GM19240 (cell line): ENCODE results near the gene ADSS1.
A peak's percentile ranks its signal among the peaks of the same experiment; 100 is the strongest.

Source experiments
- DNase-seq: peaks from one replicate; pipeline ENCODE4 v3.0.0; 2011; ENCODE audit warnings: low spot score; ENCODE audit not compliant: insufficient read length

ADSS1 gene

DNA sequence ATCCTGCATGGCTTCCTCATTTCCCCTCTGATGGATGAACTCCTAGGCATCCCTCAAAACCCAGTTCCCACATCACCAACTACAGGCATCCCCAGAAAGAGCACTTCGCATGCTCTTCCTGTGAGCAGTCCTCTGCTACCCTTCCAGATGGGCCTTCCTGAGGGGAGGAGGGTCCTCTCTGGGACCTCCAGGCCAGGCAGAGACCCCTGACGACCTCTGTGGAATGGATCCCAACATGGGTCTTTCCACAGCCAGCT is 69.6 kb downstream of the ADSS1 start:
- DNase-seq: no peak

DNA sequence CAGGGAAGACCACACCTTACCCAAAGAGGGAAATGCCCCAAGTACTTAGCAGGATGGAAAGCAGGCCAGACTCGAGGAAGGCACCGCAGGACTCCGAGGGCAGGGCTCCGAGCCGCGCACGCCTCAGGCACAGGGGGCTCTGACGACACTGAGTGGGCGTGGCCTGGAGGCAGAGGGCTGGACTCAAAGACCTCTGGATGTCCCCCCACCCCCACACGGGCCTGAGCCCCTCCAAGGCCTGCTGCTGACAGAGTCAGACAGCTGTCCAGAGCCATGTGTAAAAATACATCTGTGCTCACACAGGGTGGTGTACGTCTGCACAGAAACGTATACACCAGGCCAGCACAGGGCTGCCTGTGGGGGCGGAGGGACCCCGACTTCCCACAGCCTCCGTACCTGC is 70.1 kb downstream of the ADSS1 start:
- DNase-seq: peak; percentile 71

DNA sequence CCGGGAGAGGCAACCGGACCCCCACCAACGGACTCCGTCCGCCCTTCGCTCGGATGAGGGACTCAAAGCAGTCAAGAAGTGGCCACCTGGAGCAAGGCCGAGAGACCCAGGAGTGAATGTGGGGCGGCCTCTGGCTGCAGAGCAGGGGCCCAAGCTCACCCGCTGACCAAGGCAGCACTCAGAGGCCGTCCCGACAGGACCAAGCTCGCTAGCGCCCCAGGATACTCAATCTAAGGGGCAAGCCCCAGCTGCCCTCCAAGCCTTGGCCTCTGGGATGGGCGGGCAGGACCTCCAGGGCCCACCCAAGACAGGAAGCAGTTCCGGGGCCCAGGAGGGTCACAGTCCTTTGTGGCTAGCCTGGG is 70.6 kb downstream of the ADSS1 start:
- DNase-seq: no peak

DNA sequence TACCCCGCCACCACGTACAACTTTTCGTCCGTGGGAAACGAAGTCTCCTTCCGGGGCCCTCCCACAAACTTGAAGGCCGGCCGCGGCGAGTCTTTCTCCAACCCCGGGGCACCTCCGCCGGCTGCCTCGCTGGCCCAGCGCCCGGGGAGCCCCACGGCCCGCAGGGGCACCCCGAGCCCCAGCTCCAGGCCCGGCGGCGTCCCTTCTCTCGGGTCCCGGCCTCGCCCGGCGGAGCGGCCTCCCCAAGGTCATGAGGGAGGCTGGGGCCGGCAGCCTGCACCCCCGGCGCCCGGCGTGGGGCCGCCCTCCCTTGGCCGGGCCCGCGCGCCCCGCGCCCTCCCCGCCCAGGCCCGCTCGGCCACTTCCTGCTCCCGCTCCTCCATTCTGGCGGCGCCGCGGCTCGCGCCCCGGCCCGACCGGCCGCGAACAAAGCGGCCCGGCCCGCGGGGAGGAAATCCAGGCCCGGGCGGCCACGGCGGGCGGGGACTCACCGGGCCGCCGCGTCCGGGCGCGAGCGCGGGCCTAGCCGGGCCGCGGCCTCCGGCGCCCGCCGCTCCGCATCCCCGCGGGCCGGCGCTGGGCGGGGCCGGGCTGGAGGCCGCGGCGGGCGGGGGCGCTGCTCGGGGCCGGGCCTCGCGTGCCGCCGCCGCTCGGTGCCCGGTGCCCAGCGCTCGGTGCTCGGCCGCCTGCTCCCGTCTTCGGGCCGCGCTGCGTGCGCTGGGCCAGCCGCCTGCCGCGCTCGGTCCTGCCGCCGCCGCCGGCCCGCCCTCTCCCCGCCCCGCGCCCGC is 71.2 kb downstream of the ADSS1 start, which contains the start of gene AKT1:
Gene AKT1 (minus strand): TSS at position 756 of the 788 bp plus-strand sequence. CDS start 3,105 bp downstream, outside the sequence.
- peak; percentile 76 for DNase-seq

DNA sequence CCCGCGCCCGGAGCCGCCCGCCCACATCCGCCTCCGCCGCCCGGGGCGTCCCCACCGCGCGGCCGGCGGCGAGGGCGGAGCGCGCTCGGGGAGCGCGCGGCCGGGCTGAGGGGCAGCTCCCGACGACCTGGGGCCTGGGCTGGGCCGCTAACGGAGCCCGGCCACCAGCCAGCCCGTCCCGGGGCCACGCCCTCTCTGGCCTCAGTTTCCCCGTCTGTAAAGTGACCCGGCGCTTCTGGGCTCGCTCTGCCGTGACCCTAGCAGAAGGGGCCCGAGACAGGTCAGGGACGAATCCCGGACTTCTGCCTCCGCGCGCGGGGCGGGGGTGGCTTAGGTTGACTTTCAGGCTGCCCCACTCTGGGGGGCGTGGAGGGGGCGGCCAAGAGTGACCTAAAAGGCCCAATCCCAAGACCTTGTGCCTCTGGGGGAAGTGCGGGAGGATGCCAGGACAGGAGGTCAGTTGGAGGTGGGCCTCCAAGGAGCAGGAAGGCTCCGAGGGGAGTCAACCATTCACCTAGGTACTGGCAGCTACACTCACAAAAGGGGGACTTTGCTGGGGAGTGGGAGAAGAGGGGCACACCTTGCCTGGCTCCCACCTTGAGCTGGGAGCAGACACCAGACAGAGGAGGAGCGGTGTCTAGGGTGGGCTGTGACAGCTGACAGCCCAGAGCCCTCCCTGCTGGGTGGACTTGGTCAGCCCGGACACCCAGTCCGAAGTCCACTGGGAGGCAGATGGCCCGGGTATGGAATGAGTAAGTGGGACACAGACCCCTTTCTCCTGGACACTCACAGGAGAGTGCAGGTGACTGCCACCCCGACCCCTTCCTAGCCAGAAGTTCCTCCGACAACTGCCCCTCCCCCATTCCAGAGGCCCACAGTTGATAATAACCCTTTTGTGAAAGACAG is 72.0 kb downstream of the ADSS1 start:
- DNase-seq: peak; percentile 94

DNA sequence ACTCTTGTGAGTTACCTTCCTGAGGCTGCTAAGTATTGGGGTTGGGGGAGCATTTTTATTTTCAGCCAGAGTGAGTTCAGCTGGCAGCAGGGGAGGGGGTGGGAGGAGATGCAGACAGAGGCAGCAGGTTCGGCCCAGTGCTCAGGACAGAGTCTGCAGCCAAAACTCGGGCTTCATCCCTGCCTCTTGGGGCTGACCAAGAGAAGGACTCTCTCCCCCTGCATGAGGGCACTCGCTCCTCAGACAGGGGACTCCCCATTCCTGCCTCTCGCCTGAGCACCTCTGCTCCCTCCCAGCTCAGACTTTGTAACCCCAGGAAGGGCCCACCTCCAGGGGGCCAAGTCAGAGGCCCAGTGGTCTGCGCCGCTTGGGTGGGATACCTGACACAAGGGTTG is 72.7 kb downstream of the ADSS1 start:
- no peak for DNase-seq
